GM18498 (cell line): ENCODE results near the gene CP.

Source experiments
- ATAC-seq: cut with Tn5 transposase; IDR thresholded peaks from one replicate; pipeline ENCODE4 v1.9.1; 2021; ENCODE audit warnings: mild to moderate bottlenecking, moderate library complexity; ENCODE audit not compliant: unreplicated experiment

CP gene

GRCh38 chr3:149129326-149130205, 92.1 kb downstream of the CP start, which contains the start of gene HPS3:
Gene HPS3, plus strand, starts transcription at chr3:149129638. Its CDS starts 86 bp downstream, at chr3:149129724.
- ATAC-seq, result peak; percentile 95

DNA sequence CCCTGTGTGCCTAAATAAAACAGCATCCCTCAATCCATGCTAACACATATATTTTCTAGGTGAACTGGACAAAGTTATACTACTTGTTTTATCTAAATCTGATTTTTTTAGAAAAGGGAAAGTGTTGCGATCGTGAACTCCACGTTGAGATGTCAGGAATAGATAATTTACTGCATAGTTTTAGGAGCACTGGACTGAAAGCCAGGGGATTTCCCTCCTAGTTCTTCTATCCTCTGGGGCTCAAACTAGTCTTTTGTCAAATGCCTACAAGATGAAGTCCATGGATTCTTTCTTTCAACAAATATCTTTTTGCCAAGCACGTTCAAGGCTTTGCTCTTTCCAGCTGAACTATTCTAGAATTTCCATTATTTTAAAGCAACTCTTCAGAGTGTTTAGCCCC, 92.8 kb downstream of the CP start:
- no peak for ATAC-seq

DNA sequence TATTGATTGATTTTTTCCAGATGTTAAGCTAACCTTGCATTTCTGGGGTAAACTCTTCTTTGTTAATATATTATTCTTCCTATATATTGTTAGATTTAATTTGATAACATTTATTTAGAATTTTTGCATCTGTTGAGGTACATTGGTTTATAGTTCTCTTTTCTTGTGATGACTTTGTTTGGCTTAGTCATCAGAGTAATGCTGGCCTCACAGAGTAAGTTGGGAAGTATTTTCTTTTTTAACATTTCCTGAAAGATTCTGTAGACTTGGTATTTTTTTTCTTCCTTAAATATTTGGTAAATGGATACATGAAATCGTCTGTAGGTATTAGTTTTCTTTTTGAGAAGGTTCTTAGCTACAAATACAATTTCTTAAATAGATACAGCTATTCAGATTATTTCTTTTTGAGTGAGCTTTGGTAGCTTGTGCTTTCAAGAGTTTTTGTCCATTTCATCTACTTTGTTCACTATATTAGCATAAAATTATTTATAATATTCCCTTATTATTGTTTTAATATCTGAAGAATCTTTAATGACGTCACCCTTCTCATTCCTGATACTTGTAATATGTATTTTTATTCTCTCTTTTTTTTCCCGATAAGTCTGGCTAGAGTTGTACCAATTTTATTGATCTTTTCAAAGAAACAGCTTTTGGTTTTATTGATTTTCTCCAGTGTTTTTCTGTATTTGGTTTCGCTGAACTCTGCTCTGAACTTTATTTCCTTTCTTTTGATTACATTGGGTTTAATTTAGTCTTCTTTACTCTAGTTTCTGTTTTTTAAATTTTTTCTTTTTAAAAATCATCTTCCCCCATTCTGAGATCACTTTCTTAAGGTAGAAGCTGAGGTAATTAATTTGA, 98.7 kb downstream of the CP start:
- ATAC-seq, result no peak
